Posterior vena cava (tissue), 2 donors: ENCODE measurements around the gene PATZ1. TPM values are rescaled to one million over a fixed set of nuclear protein-coding genes. Genes with fewer than 3 reads are reported as not detected.
"Not testable (repeated sequence)": the region's sequence is repeated elsewhere in the genome, so short reads cannot be mapped to it uniquely, and the experiment has no call there.

Source experiments
- DNase-seq: peaks from one replicate; pipeline ENCODE4 v3.0.0-alpha.2; 2020; ENCODE audit warnings: low spot score
- intact Hi-C, 2 donors: fragments of 100-400 bp; cut with DNase I; formaldehyde crosslinking; loops; one replicate each; pipeline versions ENCODE4 v1.14.1 to v1.14.2; 2022 to 2023
- total RNA-seq, 2 donors: library from RNA; stranded (reverse); fragmentation: NEBNext Ultra II Directional; extraction: Animal tissue kit (Norgen Biotek cat#: 25700); gene quantifications; one replicate each; pipeline ENCODE4 v1.2.1, GENCODE V29; 2021
- donor health status: DM: yes; HTN: yes; CAD: no.
- donor health status: DM: yes; HTN: yes; CAD: no.

The PATZ1 gene
- total RNA-seq, 2 donors from 2014 or later, result 10.8 to 14.9 TPM

- intact Hi-C loops, result no loop called here
- no peak for DNase-seq
Measured at GRCh38 chr22:31326877-31327276, 19.3 kb downstream of the PATZ1 start.

- no peak for DNase-seq
- intact Hi-C loops, result no loop called here
Measured at GRCh38 chr22:31323578-31324550, 22.3 kb downstream of the PATZ1 start.

- DNase-seq, result no peak
- intact Hi-C loops, result no loop called here
Measured at GRCh38 chr22:31321421-31321820, 24.7 kb downstream of the PATZ1 start.

GRCh38 chr22:31314220-31314619, 31.9 kb downstream of the PATZ1 start:
- intact Hi-C loops, DNase-seq: not testable (repeated sequence)

- intact Hi-C loops, result no loop called here
- DNase-seq, result peak; percentile 86
Measured at GRCh38 chr22:31313366-31314147, 32.6 kb downstream of the PATZ1 start.

- DNase-seq, result no peak
- intact Hi-C loops, result no loop called here
Measured at GRCh38 chr22:31308181-31308580, 38.0 kb downstream of the PATZ1 start.

GRCh38 chr22:31305194-31305593, 41.0 kb downstream of the PATZ1 start:
- intact Hi-C loops, result no loop called here

GRCh38 chr22:31302537-31302936, 43.6 kb downstream of the PATZ1 start:
- intact Hi-C loops, result loop anchor here in 1 of 2 donors (5.0 kb wide), 1 partner anchor 1870 kb away; no protein-coding TSS in a partner anchor
- DNase-seq, result no peak

More at GRCh38 chr22:31305194-31305593, 41.0 kb downstream of the PATZ1 start:
- DNase-seq, result no peak

- DNase-seq, result no peak
- intact Hi-C loops, result loop anchor here in 1 of 2 donors (5.0 kb wide), 1 partner anchor 1870 kb away; no protein-coding TSS in a partner anchor
Measured at GRCh38 chr22:31302006-31302405, 44.1 kb downstream of the PATZ1 start.

GRCh38 chr22:31300896-31301295, 45.2 kb downstream of the PATZ1 start:
- DNase-seq, result no peak
- intact Hi-C loops, result loop anchor here in 1 of 2 donors (5.0 kb wide), 1 partner anchor 1869 kb away; no protein-coding TSS in a partner anchor

- intact Hi-C loops, result no loop called here
- DNase-seq, result no peak
Measured at GRCh38 chr22:31295831-31296657, 50.1 kb downstream of the PATZ1 start.

GRCh38 chr22:31295360-31295759, 50.8 kb downstream of the PATZ1 start:
- no peak for DNase-seq
- intact Hi-C loops, result no loop called here

- DNase-seq, result peak; percentile 95
- intact Hi-C loops, result no loop called here
Measured at GRCh38 chr22:31292236-31292989, 53.7 kb downstream of the PATZ1 start, which contains the start of gene PIK3IP1. Gene PIK3IP1, minus strand, starts transcription at chr22:31292488. Its CDS starts 144 bp downstream, at chr22:31292344.

- no peak for DNase-seq
- intact Hi-C loops, result no loop called here
Measured at GRCh38 chr22:31291481-31292235, 54.5 kb downstream of the PATZ1 start.

- DNase-seq, result peak; percentile 98
- intact Hi-C loops, result no loop called here
Measured at GRCh38 chr22:31290494-31291471, 55.4 kb downstream of the PATZ1 start.

- peak; percentile 77 for DNase-seq
- intact Hi-C loops, result no loop called here
Measured at GRCh38 chr22:31289344-31289743, 56.8 kb downstream of the PATZ1 start.
